Measurements from ENCODE around the gene ACOT11.
"Not testable (repeated sequence)": the region's sequence is repeated elsewhere in the genome, so short reads cannot be mapped to it uniquely, and the experiment has no call there.

The ACOT11 gene

DNA sequence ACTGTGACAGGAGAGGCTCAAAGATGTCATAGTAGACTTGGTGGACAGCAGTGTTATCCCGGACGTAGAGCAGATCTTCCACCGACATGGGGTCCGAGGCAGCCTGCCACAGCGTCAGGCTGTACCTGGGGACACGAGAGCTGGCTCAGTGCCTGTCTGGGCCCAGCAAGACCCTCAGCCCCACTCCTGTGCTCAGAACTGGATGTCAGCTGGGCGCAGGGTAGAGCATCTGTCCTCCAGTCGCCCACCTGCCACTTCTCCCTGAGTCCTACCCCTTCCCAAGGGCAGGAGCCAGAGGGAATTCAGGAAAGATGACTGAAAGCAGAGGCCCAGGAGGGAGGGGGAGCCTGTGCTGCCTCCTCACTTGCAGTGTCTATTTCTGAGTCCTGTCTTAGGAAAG is 63.6 kb downstream of the ACOT11 start:
- no peak for DNase-seq

DNA sequence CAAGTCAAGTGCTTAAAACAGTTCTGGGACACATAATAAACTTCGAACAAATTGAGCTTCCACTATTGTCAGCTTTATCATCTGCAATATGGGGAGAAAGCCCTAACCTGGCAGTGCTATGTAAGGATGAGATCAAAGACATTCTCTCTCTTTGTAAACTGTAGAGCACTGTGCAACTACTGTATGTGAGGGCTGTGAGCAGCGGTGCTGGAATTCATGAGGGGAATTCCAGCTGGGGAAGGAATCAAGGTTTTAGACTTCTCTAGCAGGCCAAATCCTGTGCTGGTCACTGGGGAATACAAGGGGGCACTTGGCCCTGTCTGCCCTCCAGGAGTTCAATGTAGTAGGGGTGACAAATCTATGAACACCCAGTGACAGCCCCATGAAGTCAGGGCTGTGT is 66.0 kb downstream of the ACOT11 start:
- DNase-seq = no peak

DNA sequence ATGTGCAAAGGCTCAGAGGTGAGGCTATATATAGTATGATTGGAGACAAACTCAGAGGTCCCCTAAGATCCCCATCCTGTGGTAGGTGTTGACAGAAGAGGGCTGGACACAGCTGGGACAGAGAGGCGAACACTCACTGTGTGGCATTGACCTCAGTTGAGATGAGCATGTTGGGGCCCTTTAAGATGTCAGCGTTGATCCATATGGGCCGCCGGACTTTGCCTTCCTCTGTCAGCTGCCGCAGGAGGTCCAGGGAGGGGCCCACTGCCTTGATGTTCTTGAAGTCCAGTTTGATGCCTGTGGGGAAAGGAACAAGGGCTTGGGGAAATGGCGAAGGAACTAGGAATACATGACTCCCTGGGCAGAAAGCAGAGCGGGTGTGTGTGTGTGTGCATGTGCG is 66.5 kb downstream of the ACOT11 start:
- DNase-seq = no peak

DNA sequence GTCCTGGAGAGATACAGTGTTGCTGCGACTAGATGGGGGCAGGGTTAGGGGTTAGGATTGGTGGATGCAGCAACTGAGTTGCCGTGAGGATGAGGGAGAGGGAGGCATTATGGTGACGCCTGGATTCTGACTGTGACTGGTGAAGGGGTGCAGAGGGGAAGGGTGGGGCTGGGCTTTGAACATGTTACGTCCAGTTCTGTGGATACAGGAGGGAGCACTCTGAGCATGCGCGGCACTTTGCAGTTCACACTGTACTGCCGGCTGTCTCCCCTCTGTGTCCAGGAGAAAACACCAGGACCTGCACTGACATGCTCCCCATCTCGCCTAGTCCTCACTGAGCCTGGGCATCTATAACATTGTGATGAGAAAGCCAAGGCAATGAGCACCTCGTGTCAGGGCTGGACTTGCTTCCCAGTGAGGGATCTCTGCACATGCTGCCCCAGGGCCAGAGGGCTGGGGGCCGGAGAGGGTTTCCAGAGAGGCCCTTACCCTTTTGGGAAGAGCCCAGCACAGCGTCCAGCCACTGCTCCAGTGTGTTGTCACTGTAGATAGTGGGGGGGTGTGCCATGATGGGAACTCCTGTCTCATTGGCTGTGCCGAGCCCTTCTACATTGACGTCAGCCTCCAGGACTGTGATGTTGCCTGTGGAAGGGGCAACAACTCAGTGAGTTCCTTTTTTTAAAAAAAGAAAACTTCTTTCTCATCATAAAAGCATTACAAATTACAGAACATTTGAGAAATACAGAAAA is 67.7 kb downstream of the ACOT11 start:
- no peak for DNase-seq

DNA sequence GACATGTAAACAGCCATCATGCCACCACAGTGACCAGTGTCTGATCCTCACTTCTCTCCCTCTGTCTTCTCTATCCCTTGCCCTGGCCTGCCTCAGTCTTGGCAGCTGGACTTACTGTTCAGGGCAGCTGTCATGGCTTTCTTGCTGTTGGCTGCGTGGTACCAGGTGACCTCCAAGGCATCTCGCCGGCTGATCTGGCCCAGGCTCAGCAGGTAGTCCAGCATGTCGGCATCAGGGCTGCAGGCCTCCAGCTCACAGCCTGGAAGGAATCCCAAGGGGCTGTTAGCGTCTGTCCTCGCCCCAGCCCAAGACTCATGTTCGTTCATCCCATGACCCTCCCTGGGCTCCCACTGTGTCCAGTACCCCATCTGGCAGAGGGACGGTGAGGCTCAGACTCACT is 71.7 kb downstream of the ACOT11 start:
- no peak for DNase-seq

DNA sequence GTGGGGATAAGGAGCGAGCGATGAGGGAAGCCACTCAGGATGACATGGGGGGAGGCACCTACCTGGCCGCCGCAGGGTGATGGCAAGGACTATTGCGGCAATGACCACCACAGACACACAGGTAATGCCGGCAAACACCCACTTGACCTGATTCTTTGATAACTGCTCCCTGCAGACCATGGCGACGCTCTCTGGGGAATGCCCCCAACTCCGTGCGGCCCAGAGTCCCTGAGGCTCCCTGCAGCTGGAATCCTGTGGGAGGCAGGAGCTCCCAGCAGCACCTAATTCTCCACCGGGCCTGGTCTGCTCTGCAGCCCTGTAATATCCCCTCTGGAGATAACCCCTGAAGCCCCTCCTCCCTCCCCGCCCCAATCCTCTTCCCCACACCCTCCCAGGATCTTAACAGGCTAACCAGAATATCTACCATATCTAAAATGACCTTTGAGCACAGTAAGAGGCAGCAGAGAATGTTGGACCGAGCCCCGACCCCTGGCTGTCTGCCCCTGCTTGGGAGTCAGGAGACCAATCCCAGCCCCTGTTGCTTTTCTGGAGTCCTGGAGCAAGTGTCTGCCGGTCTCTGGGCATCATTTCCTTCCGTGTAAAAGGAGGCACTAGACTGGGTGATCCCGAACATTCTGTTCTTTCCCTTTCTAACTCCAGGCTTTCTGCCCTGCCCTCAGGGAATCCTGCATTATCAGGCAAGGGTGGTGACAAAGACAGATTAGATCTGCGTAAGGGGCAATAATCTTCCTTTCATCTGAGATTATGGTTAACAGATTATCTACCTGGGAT is 75.4 kb downstream of the ACOT11 start, which contains the start of gene FAM151A:
Gene FAM151A (minus strand): TSS at position 310 of the 792 bp plus-strand sequence. CDS start 130 bp downstream, at position 180.
- no peak for DNase-seq

- DNase-seq = no peak
Observed at GRCh38 chr1:54624466-54625464, 76.7 kb downstream of the ACOT11 start.

GRCh38 chr1:54627196-54627595 is 79.2 kb downstream of the ACOT11 start:
- DNase-seq = no peak

GRCh38 chr1:54635804-54636203 is 87.8 kb downstream of the ACOT11 start:
- not testable (repeated sequence) for DNase-seq

GRCh38 chr1:54636461-54637446 is 88.7 kb downstream of the ACOT11 start:
- DNase-seq = not testable (repeated sequence)

GRCh38 chr1:54640361-54640760 is 92.3 kb downstream of the ACOT11 start:
- no peak for DNase-seq

DNA sequence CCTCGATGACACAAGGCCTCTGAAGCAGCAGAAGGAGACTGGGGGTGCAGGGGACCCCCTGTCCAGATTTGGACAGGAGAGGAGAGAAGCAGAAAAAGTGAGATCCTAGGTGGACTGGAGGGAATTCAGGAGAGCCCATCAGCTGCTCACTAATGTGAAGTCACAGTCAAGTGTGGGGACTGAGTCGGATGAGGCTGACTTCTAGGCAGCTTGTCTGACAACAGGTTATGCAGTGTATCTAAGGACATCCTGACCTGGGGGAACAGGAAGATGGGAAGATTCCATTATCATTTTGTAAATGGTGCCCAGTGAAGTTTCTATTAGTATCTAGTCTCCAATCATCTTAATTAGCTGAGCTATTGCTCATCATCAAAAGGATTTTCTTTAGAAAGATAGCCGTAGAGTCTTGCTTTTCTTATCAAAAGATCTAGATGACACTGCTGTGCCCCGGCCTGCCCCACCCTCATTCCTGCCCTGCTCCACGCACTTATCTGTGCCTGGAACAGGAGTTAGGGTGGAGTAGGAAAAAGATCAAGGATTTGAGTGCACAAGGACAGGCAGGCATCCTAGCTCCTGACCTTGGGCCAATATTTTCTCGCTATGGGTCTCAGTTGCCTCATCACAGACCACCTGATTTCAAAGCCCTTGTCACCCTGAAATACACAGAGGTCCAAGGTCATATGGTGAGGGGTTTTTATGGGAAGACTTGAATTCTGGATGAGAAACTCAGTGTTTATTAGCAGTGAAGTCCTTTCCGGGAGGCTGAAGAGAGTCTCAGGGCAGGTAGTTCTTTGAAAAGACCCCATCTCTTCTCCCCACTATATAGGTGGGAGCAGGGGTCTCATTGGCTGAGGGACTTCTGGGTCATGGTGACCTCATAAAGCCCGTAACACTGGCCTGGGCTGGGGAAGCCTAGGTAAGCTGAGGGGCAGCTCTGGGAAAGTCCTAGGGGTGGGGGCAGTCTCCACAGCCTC is 93.1 kb downstream of the ACOT11 start, which contains the start of gene MROH7:
Gene MROH7 (plus strand): TSS at position 924 of the 974 bp plus-strand sequence. CDS start 11,141 bp downstream, outside the sequence.
- no peak for DNase-seq

- DNase-seq = no peak
Observed at GRCh38 chr1:54643736-54644135, 95.7 kb downstream of the ACOT11 start.

- DNase-seq = no peak
Observed at GRCh38 chr1:54645806-54646676, 98.0 kb downstream of the ACOT11 start.

DNA sequence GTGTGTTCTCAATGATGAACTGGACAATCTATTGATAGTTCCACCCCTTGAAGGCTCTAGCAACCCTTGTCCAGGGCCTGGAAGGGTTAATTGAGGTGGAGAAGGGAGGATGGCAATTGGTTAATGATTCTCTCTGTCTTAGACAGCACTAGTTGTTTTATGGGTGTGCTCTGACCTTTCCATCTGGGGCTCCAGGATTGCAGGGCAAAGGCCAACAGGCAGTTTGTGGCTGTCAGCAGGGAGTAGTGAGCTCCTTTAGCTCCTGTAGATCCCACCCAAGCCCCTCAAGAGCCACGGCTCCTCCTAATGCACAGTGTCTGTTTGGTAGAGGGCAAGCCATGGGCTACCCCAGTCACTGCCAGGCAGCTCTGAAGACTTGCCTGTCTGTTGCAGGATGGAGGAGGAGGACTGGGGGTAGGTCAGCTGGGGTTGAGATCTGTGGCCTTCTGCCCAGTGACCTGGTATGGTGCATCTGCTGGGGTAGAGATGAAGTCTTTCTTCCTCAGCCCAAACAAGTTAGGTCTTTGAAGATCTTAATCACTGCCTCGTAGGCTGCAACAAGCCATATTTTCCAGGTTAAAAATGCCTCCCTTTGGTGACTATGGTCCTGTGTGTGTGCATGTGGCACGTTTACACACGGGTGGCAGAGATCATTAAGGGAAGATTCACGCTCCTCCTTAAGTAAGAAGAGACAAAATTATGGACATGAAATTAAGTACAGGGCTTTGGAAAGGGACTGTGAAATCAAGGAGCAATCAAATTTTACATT is 101.3 kb downstream of the ACOT11 start:
- DNase-seq = no peak

DNA sequence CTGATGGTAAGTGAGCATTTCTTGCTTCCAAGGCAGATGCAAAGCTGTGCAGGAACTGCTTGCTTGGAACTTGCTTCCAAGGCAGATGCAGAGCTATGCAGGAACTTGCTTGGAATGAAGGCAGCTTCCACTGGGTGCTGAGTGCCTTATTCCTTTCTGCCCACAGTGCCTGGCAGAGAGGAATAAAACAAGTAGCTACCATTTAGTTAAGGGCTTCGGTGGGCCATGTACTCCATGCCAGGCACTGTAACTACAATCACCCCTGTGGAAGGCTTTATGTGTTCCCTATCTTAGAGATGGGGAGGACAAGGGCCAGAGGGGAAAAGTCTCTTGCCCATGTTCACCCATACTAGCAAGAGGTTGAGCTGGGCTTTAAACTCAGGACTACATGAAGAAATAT is 101.9 kb downstream of the ACOT11 start:
- no peak for DNase-seq

GRCh38 chr1:54650417-54650816 is 102.4 kb downstream of the ACOT11 start:
- DNase-seq = no peak

DNA sequence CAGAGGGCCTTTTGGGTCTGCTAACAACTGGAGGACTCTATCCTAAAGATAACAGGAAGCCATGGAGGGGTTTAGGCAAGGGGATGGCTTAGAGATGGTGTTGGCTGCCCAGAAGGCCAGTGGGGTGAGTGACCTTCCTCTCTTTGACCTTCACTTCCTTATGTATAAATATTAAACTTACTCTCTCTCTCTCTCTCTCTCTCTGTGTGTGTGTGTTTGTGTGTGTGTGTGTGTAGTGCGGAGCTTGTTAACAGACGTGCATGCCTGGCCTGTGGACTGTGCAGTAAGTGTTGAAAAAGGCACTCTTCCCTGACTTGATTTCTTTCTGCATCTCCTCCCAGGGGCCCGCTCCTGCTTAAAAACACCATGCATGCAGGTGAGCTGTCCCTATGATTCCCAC is 103.6 kb downstream of the ACOT11 start:
- no peak for DNase-seq

Measured in activated CD4-positive, alpha-beta T cell treated with anti-CD3 and anti-CD28 coated beads, Interleukin-2, amount 50 U/mL, for 16 hours (primary cell).